ENCODE data around the gene NADK.

DNA sequence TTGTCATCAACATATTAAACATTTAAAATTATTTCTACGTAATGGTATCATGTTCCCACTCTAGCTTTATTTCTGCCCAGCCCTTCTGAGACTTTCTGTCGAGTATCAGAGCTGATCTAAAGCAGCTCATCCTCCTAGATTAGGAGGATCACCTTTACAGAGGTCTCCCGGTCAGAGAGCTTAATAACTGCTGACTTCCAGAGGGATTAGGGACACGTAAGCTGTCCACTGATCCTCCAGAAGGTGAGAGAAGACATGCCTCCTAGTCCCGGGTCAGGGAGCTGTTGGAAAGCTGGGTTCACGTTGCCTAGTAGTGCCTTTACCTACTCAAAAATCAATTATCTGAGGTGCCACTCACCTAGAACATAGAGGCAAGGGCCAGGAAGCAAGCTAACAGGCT, 31.2 kb upstream of the NADK start:
- TF ChIP-seq, protein P1, sequence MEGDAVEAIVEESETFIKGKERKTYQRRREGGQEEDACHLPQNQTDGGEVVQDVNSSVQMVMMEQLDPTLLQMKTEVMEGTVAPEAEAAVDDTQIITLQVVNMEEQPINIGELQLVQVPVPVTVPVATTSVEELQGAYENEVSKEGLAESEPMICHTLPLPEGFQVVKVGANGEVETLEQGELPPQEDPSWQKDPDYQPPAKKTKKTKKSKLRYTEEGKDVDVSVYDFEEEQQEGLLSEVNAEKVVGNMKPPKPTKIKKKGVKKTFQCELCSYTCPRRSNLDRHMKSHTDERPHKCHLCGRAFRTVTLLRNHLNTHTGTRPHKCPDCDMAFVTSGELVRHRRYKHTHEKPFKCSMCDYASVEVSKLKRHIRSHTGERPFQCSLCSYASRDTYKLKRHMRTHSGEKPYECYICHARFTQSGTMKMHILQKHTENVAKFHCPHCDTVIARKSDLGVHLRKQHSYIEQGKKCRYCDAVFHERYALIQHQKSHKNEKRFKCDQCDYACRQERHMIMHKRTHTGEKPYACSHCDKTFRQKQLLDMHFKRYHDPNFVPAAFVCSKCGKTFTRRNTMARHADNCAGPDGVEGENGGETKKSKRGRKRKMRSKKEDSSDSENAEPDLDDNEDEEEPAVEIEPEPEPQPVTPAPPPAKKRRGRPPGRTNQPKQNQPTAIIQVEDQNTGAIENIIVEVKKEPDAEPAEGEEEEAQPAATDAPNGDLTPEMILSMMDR (IDR thresholded peaks at IDR 0.05): no peak
- TF ChIP-seq POLR2A (IDR thresholded peaks at IDR 0.05): no peak
